ENCODE data around the gene PIR. TPM values are rescaled to one million over a fixed set of nuclear protein-coding genes. Genes with fewer than 3 reads are reported as not detected.

Gene PIR
- total and polyA plus RNA-seq, 2 of the 8 experiments (the other 6 are each of a cell fraction or from before 2014, with no cell fraction given), result 6.4 to 10.3 TPM

DNA sequence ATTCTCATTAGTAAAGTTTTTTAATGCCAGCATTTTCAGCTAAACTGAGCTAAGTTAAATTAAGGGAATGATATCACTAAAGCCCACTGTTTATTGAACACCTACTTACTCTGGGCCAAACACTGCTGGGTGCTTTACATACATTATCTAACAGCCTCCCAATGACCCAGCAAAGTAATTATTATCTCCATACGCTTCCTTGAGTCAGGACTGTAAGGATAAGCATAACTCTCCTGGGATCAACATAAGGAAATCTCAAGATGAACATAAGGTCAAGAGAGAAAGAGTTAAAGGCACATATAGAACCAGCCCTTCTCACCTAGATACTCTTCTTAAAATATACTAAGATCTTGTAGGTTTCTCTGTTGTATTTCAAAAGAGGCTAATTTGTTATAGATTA, 21.1 kb upstream of the PIR start:
- no peaks in the 10 kb centered on the region for H3K36me3 ChIP-seq (ENCODE audit: control insufficient read depth in 2 of 4, insufficient read depth in 4 of 4, low read length in 3 of 4)
- no peak overlapping the region for H4K91ac ChIP-seq (replicated peaks; ENCODE audit: insufficient read length, low read length)
- no peak overlapping the region for H3K4me2 ChIP-seq (ENCODE audit: insufficient read depth in 1 of 2, low read depth in 2 of 2, low read length in 2 of 2)
- WGBS, 2 experiments (ENCODE audit: extremely low coverage in 1 of 2, insufficient coverage in 1 of 2, insufficient read length in 1 of 2, insufficient replicate concordance in 2 of 2, low coverage in 1 of 2, low lambda C conversion rate in 2 of 2, missing lambda C conversion rate in 1 of 2), result 88% methylated on average over 1 of the region's 1 CpG; no CpG with 5 or more reads in 1 of the 2 experiments
- no peaks in the 10 kb centered on the region for H3K27me3 ChIP-seq (replicated peaks in 1 of 4; ENCODE audit: control insufficient read depth in 3 of 4, extremely low read depth in 1 of 4, insufficient read depth in 3 of 4, low read length in 3 of 4)
- FAIRE-seq, result no peak
- DNase-seq (ENCODE audit: low read depth in 1 of 2, low spot score in 2 of 2), result no peak
- H3K4ac ChIP-seq (replicated peaks; ENCODE audit: insufficient read length, low read depth, low read length), result no peak overlapping the region
- H3K4me1 ChIP-seq (replicated peaks in 1 of 4; ENCODE audit: control insufficient read depth in 3 of 4, insufficient read depth in 4 of 4, low read length in 3 of 4), result no peaks in the 10 kb centered on the region
- H3K79me1 ChIP-seq (ENCODE audit: low read depth, low read length), result no peaks in the 10 kb centered on the region
- H3K18ac ChIP-seq (ENCODE audit: extremely low read depth, low read length), result no peak overlapping the region
- ChIA-PET CTCF (ENCODE audit: partially characterized antibody) (interaction anchor here (0.8 kb wide), 1 partner anchor 16 kb away, joined by 3 read pairs; no protein-coding TSS in a partner anchor), POLR2A (ENCODE audit: partially characterized antibody) (no interaction called here)
- H2BK20ac ChIP-seq (ENCODE audit: low read length), result no peak overlapping the region
- H2AK5ac ChIP-seq (ENCODE audit: low read depth, low read length), result no peak overlapping the region
- H2BK12ac ChIP-seq (ENCODE audit: low read depth, low read length), result no peak overlapping the region
- no peak overlapping the region for H2AFZ ChIP-seq (ENCODE audit: low read length)
- H2BK5ac ChIP-seq (ENCODE audit: low read depth, low read length), result no peak overlapping the region
- H3K23me2 ChIP-seq (ENCODE audit: low read depth, low read length), result no peaks in the 10 kb centered on the region
- no peak overlapping the region for H3K14ac ChIP-seq (ENCODE audit: insufficient read length)
- no peak overlapping the region for H2BK15ac ChIP-seq (ENCODE audit: low read length)
- no peak overlapping the region for H2BK120ac ChIP-seq (replicated peaks; ENCODE audit: low read depth, low read length)
- H3K9ac ChIP-seq (replicated peaks in 1 of 4; ENCODE audit: extremely low read depth in 1 of 4, low read depth in 3 of 4, low read length in 3 of 4), result no peak overlapping the region
- H3K23ac ChIP-seq (ENCODE audit: insufficient read length), result no peak overlapping the region
- H3K27ac ChIP-seq (ENCODE audit: low read depth, low read length), result no peak overlapping the region
- no peaks in the 10 kb centered on the region for H3K79me2 ChIP-seq (ENCODE audit: control insufficient read depth in 1 of 2, insufficient read depth in 2 of 2, low read length in 2 of 2)
- no peak overlapping the region for H3K56ac ChIP-seq (replicated peaks; ENCODE audit: insufficient read length, low read depth, low read length)
- no peak overlapping the region for H4K8ac ChIP-seq (ENCODE audit: extremely low read depth, insufficient read depth, low read length)
- no peaks in the 10 kb centered on the region for H3K9me3 ChIP-seq (ENCODE audit: insufficient read depth in 2 of 2, low read depth in 1 of 2, low read length in 1 of 2)
- no peak overlapping the region for H3K4me3 ChIP-seq (ENCODE audit: extremely low read depth in 1 of 4, insufficient read depth in 2 of 4, low read depth in 3 of 4, low read length in 4 of 4)
- no peaks in the 10 kb centered on the region for H4K20me1 ChIP-seq (replicated peaks in 1 of 2; ENCODE audit: control insufficient read depth in 1 of 2, insufficient read depth in 2 of 2, low read length in 2 of 2)
- no peak overlapping the region for H4K5ac ChIP-seq (ENCODE audit: insufficient read length, low read depth, low read length)
- TF ChIP-seq PHF8 (conservative IDR thresholded peaks at IDR 0.05; ENCODE audit: low read depth, low read length) (no peak), TAF1 (IDR thresholded peaks at IDR 0.05; ENCODE audit: low read depth, low read length) (no peak), SP1 (IDR thresholded peaks at IDR 0.05; ENCODE audit: low read depth, low read length) (no peak), RXRA (IDR thresholded peaks at IDR 0.05; ENCODE audit: insufficient read depth, low read depth, low read length) (no peak), ZNF274 (IDR thresholded peaks at IDR 0.05; ENCODE audit: borderline replicate concordance, extremely low read depth, low read length) (no peak)

All from H1 (cell line).